WERI-Rb-1 (cell line): ENCODE data around the gene SEC22A.

Experiments
- DNase-seq: peaks from one replicate; pipeline ENCODE4 v3.0.0-alpha.2; 2020
- H3K27ac ChIP-seq: fragments of 250-450 bp; sonication (Bioruptor Pico); 2 replicates; pipeline ENCODE4 v1.5.1; 2020; ENCODE audit warnings: mild to moderate bottlenecking, moderate library complexity
- H3K27me3 ChIP-seq: fragments of 250-450 bp; sonication (Bioruptor Pico); 2 replicates; pipeline ENCODE4 v1.5.1; 2021; ENCODE audit warnings: mild to moderate bottlenecking, low read depth, moderate library complexity; ENCODE audit not compliant: insufficient read depth, severe bottlenecking
- H3K36me3 ChIP-seq: fragments of 250-450 bp; sonication (Bioruptor Pico); 2 replicates; pipeline ENCODE4 v1.5.1; 2020; ENCODE audit warnings: mild to moderate bottlenecking, moderate library complexity
- H3K4me3 ChIP-seq: 2 replicates; pipeline ENCODE4 v1.5.1; 2011; ENCODE audit warnings: low read depth, mild to moderate bottlenecking, control low read depth, low read length
- H3K9me3 ChIP-seq: fragments of 250-450 bp; sonication (Bioruptor Pico); 2 replicates; pipeline ENCODE4 v1.5.1; 2021; ENCODE audit warnings: mild to moderate bottlenecking, moderate library complexity; ENCODE audit not compliant: severe bottlenecking
- TF ChIP-seq, protein P1 (sequence below): IDR thresholded peaks from 2 replicates; pipeline ENCODE4 v1.5.1; 2011; ENCODE audit warnings: low read depth, mild to moderate bottlenecking, control low read depth, inconsistent platforms, low read length

The SEC22A gene

DNA sequence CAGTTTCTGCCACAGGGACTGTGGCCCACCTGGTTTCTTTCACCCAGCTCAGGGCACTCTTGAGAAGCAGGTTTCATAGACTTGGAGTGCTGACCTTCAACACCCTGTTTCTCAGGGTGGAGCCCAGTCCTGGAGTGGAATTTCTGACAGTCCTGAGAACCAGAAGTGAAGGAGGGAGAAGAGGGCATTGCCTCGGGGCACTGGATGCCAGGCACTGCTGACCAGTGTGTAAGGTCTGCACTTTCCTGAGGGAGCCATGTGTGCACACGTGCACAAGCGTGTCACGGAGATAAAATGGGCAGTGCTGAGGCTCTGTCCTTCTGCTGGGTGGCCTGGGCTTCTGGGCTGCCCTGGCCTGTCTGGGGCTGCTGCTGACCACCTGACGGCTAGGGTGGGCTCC, 118.5 kb downstream of the SEC22A start:
- TF ChIP-seq, protein P1, sequence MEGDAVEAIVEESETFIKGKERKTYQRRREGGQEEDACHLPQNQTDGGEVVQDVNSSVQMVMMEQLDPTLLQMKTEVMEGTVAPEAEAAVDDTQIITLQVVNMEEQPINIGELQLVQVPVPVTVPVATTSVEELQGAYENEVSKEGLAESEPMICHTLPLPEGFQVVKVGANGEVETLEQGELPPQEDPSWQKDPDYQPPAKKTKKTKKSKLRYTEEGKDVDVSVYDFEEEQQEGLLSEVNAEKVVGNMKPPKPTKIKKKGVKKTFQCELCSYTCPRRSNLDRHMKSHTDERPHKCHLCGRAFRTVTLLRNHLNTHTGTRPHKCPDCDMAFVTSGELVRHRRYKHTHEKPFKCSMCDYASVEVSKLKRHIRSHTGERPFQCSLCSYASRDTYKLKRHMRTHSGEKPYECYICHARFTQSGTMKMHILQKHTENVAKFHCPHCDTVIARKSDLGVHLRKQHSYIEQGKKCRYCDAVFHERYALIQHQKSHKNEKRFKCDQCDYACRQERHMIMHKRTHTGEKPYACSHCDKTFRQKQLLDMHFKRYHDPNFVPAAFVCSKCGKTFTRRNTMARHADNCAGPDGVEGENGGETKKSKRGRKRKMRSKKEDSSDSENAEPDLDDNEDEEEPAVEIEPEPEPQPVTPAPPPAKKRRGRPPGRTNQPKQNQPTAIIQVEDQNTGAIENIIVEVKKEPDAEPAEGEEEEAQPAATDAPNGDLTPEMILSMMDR, result no peak
- Histone ChIP-seq H3K27ac (no peak overlapping the region), H3K9me3 (no peaks in the 10 kb centered on the region), H3K27me3 (no peaks in the 10 kb centered on the region), H3K36me3 (no peaks in the 10 kb centered on the region), H3K4me3 (no peak overlapping the region)
- DNase-seq, result no peak

DNA sequence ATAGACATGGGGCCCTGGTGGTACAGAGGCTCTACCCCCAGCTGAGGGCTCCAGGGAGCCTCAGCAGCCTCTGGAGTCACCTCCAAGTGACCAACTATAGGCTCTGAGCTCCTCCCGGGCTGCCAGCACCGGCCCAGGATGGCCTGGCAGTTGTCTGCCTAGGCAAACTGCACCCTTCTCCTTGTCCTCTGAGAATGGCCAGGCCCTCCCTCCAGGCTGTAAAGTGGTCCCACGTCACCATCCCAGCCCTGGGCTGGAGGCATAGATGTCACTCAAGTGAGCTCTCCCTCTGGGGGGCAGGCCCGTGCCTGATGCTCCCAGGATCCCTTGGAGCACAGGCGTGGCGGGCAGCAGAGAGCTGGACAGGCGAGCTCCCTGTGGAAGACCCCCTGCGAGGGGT, 120.1 kb downstream of the SEC22A start:
- Histone ChIP-seq H3K27ac (no peak overlapping the region), H3K27me3 (no peaks in the 10 kb centered on the region)
- no peak for DNase-seq

DNA sequence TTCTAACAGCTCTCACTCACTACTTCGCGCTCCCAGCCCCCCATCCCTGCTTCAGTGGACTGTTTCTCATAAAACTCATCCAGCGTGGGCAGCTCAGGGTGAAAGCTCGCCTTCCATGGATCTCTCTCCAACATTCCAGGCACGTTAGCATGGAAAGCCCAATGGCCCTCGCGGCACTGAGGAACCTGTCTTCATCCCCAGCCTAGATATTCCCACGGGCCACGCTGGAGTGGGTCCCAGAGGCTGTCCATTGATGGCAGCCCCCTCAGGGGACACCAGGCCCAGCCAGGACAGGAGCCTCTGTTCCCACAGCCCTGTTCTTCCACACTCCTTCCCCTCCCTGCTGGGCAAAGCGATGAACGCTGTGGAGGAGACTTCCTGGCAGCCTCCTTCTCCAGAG, 121.1 kb downstream of the SEC22A start:
- TF ChIP-seq, protein P1, result no peak
- DNase-seq, result no peak
- Histone ChIP-seq H3K9me3 (no peaks in the 10 kb centered on the region), H3K27ac (no peak overlapping the region), H3K4me3 (no peak overlapping the region), H3K36me3 (no peaks in the 10 kb centered on the region), H3K27me3 (no peaks in the 10 kb centered on the region)

More for the DNA sequence above, 120.1 kb downstream of the SEC22A start:
- Histone ChIP-seq H3K36me3 (no peaks in the 10 kb centered on the region), H3K4me3 (no peak overlapping the region), H3K9me3 (no peaks in the 10 kb centered on the region)
- TF ChIP-seq, protein P1, result no peak
